AG09309 (cell line): ENCODE data around the gene AK9.

Source experiments
- DNase-seq: peaks from one replicate; pipeline ENCODE4 v3.0.0-alpha.2; 2010; ENCODE audit warnings: low read depth
- H3K4me3 ChIP-seq: 2 replicates; pipeline ENCODE4 v1.5.1; 2011; ENCODE audit warnings: mild to moderate bottlenecking, low read depth, low read length, moderate library complexity; ENCODE audit not compliant: control insufficient read depth
- TF ChIP-seq, protein P1 (sequence below): IDR thresholded peaks from 2 replicates; pipeline ENCODE4 v1.5.1; 2011; ENCODE audit warnings: mild to moderate bottlenecking, low read depth, low read length, inconsistent platforms; ENCODE audit not compliant: insufficient read depth, control insufficient read depth; ENCODE audit errors: missing control alignments

The AK9 gene

DNA sequence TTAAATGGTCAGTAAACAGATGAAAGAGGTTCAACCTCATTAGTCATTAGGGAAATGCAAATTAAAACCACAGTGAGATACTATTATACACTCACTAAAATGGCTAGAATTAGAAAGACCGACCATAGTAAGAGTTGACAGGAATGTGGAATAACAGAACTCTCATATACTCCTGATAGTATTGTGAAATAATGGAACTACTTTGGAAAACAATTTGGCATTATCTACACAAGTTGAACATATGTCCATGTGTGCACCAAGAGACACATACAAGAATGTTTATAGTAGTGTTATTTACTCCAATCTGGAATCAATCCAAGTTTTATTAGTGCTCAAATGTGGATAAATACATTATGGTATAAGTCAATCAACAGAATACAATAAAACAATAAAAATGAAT, 59.6 kb downstream of the AK9 start:
- TF ChIP-seq, protein P1, sequence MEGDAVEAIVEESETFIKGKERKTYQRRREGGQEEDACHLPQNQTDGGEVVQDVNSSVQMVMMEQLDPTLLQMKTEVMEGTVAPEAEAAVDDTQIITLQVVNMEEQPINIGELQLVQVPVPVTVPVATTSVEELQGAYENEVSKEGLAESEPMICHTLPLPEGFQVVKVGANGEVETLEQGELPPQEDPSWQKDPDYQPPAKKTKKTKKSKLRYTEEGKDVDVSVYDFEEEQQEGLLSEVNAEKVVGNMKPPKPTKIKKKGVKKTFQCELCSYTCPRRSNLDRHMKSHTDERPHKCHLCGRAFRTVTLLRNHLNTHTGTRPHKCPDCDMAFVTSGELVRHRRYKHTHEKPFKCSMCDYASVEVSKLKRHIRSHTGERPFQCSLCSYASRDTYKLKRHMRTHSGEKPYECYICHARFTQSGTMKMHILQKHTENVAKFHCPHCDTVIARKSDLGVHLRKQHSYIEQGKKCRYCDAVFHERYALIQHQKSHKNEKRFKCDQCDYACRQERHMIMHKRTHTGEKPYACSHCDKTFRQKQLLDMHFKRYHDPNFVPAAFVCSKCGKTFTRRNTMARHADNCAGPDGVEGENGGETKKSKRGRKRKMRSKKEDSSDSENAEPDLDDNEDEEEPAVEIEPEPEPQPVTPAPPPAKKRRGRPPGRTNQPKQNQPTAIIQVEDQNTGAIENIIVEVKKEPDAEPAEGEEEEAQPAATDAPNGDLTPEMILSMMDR, result no peak
- no peak overlapping the region for H3K4me3 ChIP-seq
- no peak for DNase-seq

DNA sequence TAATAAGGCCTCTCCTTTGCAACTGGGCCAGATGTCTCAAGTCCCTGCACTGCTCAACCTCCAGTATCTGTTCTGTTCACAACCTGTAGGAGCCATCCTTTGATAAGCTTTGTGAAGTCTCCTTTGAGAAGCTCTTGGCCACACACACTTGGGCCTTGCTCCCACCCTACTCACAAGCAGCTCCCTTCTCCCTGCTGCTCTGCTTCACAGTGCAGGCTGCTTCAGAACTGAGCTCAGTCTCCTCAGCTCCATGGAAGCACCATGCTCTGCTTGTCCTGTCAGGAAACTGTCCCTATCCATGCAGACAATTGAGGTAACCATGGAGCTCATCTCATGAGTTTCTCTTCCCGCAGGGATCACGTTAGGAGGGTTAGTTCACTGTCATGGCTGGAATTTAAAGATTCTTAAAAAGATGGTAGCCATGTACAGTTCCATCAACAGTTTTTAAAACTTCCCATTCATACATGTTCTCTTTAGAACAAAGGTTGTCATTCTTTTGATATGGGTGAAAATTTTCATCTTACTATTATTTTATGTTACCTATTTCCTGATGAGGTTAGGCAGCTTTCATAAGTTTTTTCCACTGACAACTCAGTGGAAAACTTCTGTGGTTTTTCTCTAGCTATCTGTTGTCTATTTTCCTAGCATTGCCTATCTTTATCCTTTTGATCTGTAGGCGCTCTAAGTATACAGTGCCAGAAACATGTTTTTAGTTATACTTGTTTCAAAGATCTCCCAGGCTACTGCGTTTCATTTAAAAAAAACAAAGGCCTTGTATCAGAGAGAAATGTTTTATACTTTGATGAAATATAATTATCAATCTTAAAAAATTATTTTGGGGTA, 62.6 kb downstream of the AK9 start:
- TF ChIP-seq, protein P1, result no peak
- H3K4me3 ChIP-seq, result no peak overlapping the region
- DNase-seq, result no peak

DNA sequence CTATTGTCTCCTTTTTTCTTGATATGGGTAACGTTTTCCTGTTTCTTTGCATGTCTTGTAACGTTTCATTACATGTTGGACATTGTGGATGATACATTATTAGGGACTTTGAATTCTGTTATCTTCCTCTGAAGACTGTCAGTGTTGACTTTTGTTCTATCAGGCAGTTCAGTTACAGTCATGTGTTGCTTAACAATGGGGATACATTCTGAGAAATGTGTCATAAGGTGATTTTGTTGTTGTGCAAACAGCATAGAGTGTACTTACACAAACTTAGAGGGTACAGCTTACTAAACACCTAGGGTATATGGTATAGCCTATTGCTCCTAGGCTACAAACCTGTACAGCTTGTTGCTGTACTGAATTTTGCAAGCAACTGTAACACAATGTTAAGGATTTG, 64.7 kb downstream of the AK9 start:
- DNase-seq, result no peak
- TF ChIP-seq, protein P1, result no peak
- no peak overlapping the region for H3K4me3 ChIP-seq

DNA sequence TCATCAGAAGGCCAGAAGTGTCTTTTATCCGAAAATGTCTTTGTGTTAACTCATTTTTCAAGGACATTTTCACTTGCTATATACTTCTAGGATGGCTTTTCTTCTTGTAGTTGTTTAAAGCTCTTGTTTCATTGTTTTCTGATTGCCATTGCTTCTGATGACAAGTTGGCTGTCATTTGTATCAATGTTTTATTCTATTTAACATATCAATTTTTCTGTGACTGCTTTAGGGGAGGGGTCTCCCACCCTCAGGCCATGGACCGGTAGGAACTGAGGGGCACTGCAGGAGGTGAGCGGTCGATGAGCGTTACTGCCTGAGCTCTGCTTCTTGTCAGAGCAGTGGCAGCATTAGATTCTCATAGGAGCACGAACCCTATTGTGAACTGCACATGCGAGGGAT, 65.8 kb downstream of the AK9 start:
- no peak for DNase-seq
- TF ChIP-seq, protein P1, result no peak
- H3K4me3 ChIP-seq, result no peak overlapping the region

DNA sequence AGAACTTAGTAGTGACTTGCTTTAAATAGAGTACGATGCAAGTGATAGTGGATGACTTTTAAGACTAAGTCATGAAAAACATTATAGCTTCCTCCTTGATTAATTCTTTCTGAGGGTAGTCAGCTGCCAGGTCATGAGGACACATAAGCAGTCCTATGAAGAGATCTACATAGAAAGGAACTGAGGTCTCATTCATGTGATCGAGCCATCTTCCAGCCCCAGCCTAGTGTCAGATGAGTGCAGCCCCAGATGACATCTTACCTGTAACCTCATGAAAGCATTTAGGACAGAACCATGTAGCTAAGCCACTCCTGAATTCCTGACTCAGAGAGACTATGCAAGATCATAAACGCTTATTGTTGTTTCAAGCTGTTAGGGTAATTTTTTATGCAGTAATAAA, 67.7 kb downstream of the AK9 start:
- DNase-seq, result no peak
- H3K4me3 ChIP-seq, result no peak overlapping the region

DNA sequence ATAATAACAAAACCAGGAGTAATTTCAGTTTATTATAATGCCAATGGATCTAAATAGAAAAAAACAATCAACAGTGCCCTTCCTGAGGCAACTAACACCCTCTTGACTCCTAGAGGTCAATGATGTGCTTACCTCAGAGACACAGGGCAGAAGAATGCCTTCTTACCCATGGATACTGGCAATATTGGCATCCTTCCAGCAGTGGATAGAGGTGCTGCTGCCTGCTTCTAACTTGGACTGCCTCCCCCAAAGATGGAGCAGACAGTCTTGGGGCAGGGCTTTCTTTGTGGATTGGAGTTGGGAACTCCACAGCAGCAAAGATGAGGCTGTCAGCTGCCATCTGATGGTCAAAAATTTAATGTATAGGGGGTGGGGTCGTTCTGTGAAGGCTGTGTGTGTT, 78.7 kb downstream of the AK9 start:
- TF ChIP-seq, protein P1, result no peak
- no peak overlapping the region for H3K4me3 ChIP-seq
- no peak for DNase-seq

More for the DNA sequence above, 67.7 kb downstream of the AK9 start:
- TF ChIP-seq, protein P1, result no peak
